ENCODE results near the gene ZYG11B. TPM values are rescaled to one million over a fixed set of nuclear protein-coding genes. Genes with fewer than 3 reads are reported as not detected.
A peak's percentile ranks its signal among the peaks of the same experiment; 100 is the strongest.

ZYG11B gene
- total RNA-seq (ENCODE audit: unreplicated experiment): 39.0 TPM
- long read RNA-seq, full-length matches to known transcripts: 2 of 5 reads
- long read RNA-seq, partial matches to known transcripts: 2 of 5 reads
- long read RNA-seq, other reads (novel, unspliced or antisense): 1 of 5 reads

- peaks cover 3% of the 10 kb centered on the region for H3K27me3 Mint-ChIP-seq (ENCODE audit: unreplicated experiment)
- peak within 1 kb of the TSS; percentile 95 for H3K27ac Mint-ChIP-seq (ENCODE audit: unreplicated experiment)
- H3K36me3 Mint-ChIP-seq (ENCODE audit: low read depth, unreplicated experiment): peaks cover 7% of the 10 kb centered on the region
- H3K4me1 Mint-ChIP-seq (ENCODE audit: unreplicated experiment): peaks cover 25% of the 10 kb centered on the region
- peak within 1 kb of the TSS; percentile 99 for H3K4me3 Mint-ChIP-seq (ENCODE audit: unreplicated experiment)
- H3K9me3 Mint-ChIP-seq (ENCODE audit: unreplicated experiment): no peaks in the 10 kb centered on the region
- DNase-seq (ENCODE audit: low spot score): peak; percentile 91
- TF ChIP-seq CTCF (IDR thresholded peaks at IDR 0.05; ENCODE audit: unreplicated experiment): no peak
These were observed at the start of gene ZYG11B for GRCh38 chr1:52726265-52727113. Gene ZYG11B (plus strand): TSS chr1:52726453. CDS start chr1:52726654, 201 bp downstream.

- Mint-ChIP-seq H3K27me3 (ENCODE audit: unreplicated experiment) (peaks cover 4% of the 10 kb centered on the region), H3K36me3 (ENCODE audit: low read depth, unreplicated experiment) (no peaks in the 10 kb centered on the region), H3K4me3 (ENCODE audit: unreplicated experiment) (no peak overlapping the region), H3K4me1 (ENCODE audit: unreplicated experiment) (peaks cover 2% of the 10 kb centered on the region), H3K9me3 (ENCODE audit: unreplicated experiment) (no peaks in the 10 kb centered on the region), H3K27ac (ENCODE audit: unreplicated experiment) (no peak overlapping the region)
- no peak for DNase-seq (ENCODE audit: low spot score)
- no peak for TF ChIP-seq CTCF (IDR thresholded peaks at IDR 0.05; ENCODE audit: unreplicated experiment)
These were observed 49.0 kb upstream of the ZYG11B start for GRCh38 chr1:52677076-52677806.

- TF ChIP-seq CTCF (IDR thresholded peaks at IDR 0.05; ENCODE audit: unreplicated experiment): no peak
These were observed 47.2 kb upstream of the ZYG11B start for GRCh38 chr1:52679048-52679447.

GRCh38 chr1:52679498-52679897 lies 46.8 kb upstream of the ZYG11B start:
- TF ChIP-seq CTCF (IDR thresholded peaks at IDR 0.05; ENCODE audit: unreplicated experiment): no peak
- Mint-ChIP-seq H3K36me3 (ENCODE audit: low read depth, unreplicated experiment) (peaks cover 3% of the 10 kb centered on the region), H3K9me3 (ENCODE audit: unreplicated experiment) (no peaks in the 10 kb centered on the region), H3K27me3 (ENCODE audit: unreplicated experiment) (peaks cover 4% of the 10 kb centered on the region), H3K27ac (ENCODE audit: unreplicated experiment) (no peak overlapping the region), H3K4me3 (ENCODE audit: unreplicated experiment) (no peak overlapping the region), H3K4me1 (ENCODE audit: unreplicated experiment) (peaks cover 2% of the 10 kb centered on the region)
- DNase-seq (ENCODE audit: low spot score): no peak

More at GRCh38 chr1:52679048-52679447, 47.2 kb upstream of the ZYG11B start:
- Mint-ChIP-seq H3K4me1 (ENCODE audit: unreplicated experiment) (peaks cover 2% of the 10 kb centered on the region), H3K36me3 (ENCODE audit: low read depth, unreplicated experiment) (peaks cover 2% of the 10 kb centered on the region), H3K9me3 (ENCODE audit: unreplicated experiment) (no peaks in the 10 kb centered on the region), H3K4me3 (ENCODE audit: unreplicated experiment) (no peak overlapping the region), H3K27ac (ENCODE audit: unreplicated experiment) (no peak overlapping the region), H3K27me3 (ENCODE audit: unreplicated experiment) (peaks cover 4% of the 10 kb centered on the region)
- no peak for DNase-seq (ENCODE audit: low spot score)
